Suprapubic skin (tissue), 4 donors: ENCODE measurements around the gene CD47. TPM values are rescaled to one million over a fixed set of nuclear protein-coding genes. Genes with fewer than 3 reads are reported as not detected.

Source experiments
- DNase-seq, 2 donors: peaks; one replicate each; pipeline ENCODE4 v3.0.0-alpha.2; 2019; ENCODE audit warnings: low spot score in 2 of 2
- H3K27ac ChIP-seq: fragments of 200-600 bp; sonication (generic); one replicate; pipeline ENCODE4 v1.5.1; 2019
- H3K27me3 ChIP-seq: fragments of 200-600 bp; sonication (generic); one replicate; pipeline ENCODE4 v1.5.1; 2019
- H3K36me3 ChIP-seq: fragments of 200-600 bp; sonication (generic); one replicate; pipeline ENCODE4 v1.5.1; 2019
- H3K4me1 ChIP-seq: fragments of 200-600 bp; sonication (generic); one replicate; pipeline ENCODE4 v1.5.1; 2019
- H3K4me3 ChIP-seq: fragments of 200-600 bp; sonication (generic); one replicate; pipeline ENCODE4 v1.5.1; 2019; ENCODE audit warnings: mild to moderate bottlenecking
- H3K9me3 ChIP-seq: fragments of 200-600 bp; sonication (generic); one replicate; pipeline ENCODE4 v1.5.1; 2019
- CTCF ChIP-seq, 2 donors: fragments of 200-600 bp in 1 of 2; fragments of 450-650 bp in 1 of 2; sonication (generic) in 1 of 2; IDR thresholded peaks; one replicate each; pipeline ENCODE4 v1.5.1; 2016 to 2019; ENCODE audit warnings: antibody characterized with exemption in 2 of 2, mild to moderate bottlenecking in 1 of 2, moderate library complexity in 1 of 2
- EP300 ChIP-seq: sonication (generic); formaldehyde crosslinking; IDR thresholded peaks from one replicate; pipeline ENCODE4 v1.6.1; 2017; ENCODE audit warnings: antibody characterized with exemption
- POLR2A ChIP-seq, 2 donors: fragments of 450-650 bp; IDR thresholded peaks; one replicate each; pipeline ENCODE4 v1.6.1; 2017; ENCODE audit warnings: antibody characterized with exemption in 2 of 2, mild to moderate bottlenecking in 2 of 2, moderate library complexity in 2 of 2
- POLR2AphosphoS5 ChIP-seq, 3 donors: sonication (generic); formaldehyde crosslinking; IDR thresholded peaks; one replicate each; pipeline ENCODE4 v1.6.1; 2017; ENCODE audit warnings: antibody characterized with exemption in 3 of 3
- WGBS: methylation state at CpG from one replicate; pipeline ENCODE4 v1.1.5; 2018; 5-methylcytosine and 5-hydroxymethylcytosine counted together
- total RNA-seq, 4 donors: library from RNA; depleted of rRNA; stranded (reverse); fragments of >200 nt; gene quantifications; one replicate each; pipeline ENCODE4 v1.1.0, GENCODE V29; 2016

CD47 gene
- total RNA-seq, 4 donors from 2014 or later: 37.8 to 94.4 (median 41.8) TPM

GRCh38 chr3:108062051-108062450, 28.8 kb downstream of the CD47 start:
- no peaks in the 10 kb centered on the region for H3K9me3 ChIP-seq
- peaks cover 26% of the 10 kb centered on the region for H3K36me3 ChIP-seq
- no peak overlapping the region for H3K27ac ChIP-seq
- DNase-seq: no peak
- H3K27me3 ChIP-seq: no peaks in the 10 kb centered on the region
- H3K4me1 ChIP-seq: no peaks in the 10 kb centered on the region
- 95% methylated on average over 1 of the region's 1 CpG for WGBS
- TF ChIP-seq EP300 (no peak), POLR2AphosphoS5 (IDR thresholded peaks at IDR 0.05) (no peak), POLR2A (IDR thresholded peaks at IDR 0.05) (no peak), CTCF (IDR thresholded peaks at IDR 0.05) (no peak)
- no peak overlapping the region for H3K4me3 ChIP-seq

GRCh38 chr3:108060331-108060730, 30.5 kb downstream of the CD47 start:
- H3K4me1 ChIP-seq: no peaks in the 10 kb centered on the region
- H3K27ac ChIP-seq: no peak overlapping the region
- peaks cover 28% of the 10 kb centered on the region for H3K36me3 ChIP-seq
- no peak overlapping the region for H3K4me3 ChIP-seq
- DNase-seq: no peak
- 82% methylated on average over 3 of the region's 3 CpGs for WGBS
- no peaks in the 10 kb centered on the region for H3K9me3 ChIP-seq
- no peaks in the 10 kb centered on the region for H3K27me3 ChIP-seq
- no peak for TF ChIP-seq POLR2AphosphoS5 (IDR thresholded peaks at IDR 0.05)
- TF ChIP-seq POLR2A (IDR thresholded peaks at IDR 0.05): no peak
- TF ChIP-seq CTCF (IDR thresholded peaks at IDR 0.05): no peak
- TF ChIP-seq EP300: no peak

GRCh38 chr3:108055931-108056330, 34.9 kb downstream of the CD47 start:
- Histone ChIP-seq H3K27me3 (no peaks in the 10 kb centered on the region), H3K4me1 (peaks cover 4% of the 10 kb centered on the region), H3K36me3 (peaks cover 36% of the 10 kb centered on the region), H3K4me3 (no peak overlapping the region), H3K9me3 (no peaks in the 10 kb centered on the region), H3K27ac (no peak overlapping the region)
- TF ChIP-seq CTCF (IDR thresholded peaks at IDR 0.05) (no peak), POLR2AphosphoS5 (IDR thresholded peaks at IDR 0.05) (no peak), POLR2A (IDR thresholded peaks at IDR 0.05) (no peak)
- WGBS: 98% methylated on average over 3 of the region's 3 CpGs
- no peak for DNase-seq

GRCh38 chr3:108054935-108055334, 35.9 kb downstream of the CD47 start:
- TF ChIP-seq EP300 (no peak), POLR2AphosphoS5 (IDR thresholded peaks at IDR 0.05) (no peak), POLR2A (IDR thresholded peaks at IDR 0.05) (no peak), CTCF (IDR thresholded peaks at IDR 0.05) (no peak)
- no peaks in the 10 kb centered on the region for H3K27me3 ChIP-seq
- no peaks in the 10 kb centered on the region for H3K9me3 ChIP-seq
- peaks cover 4% of the 10 kb centered on the region for H3K4me1 ChIP-seq
- no peak overlapping the region for H3K27ac ChIP-seq
- no peak for DNase-seq
- H3K36me3 ChIP-seq: peaks cover 36% of the 10 kb centered on the region
- no peak overlapping the region for H3K4me3 ChIP-seq
- 92% methylated on average over 2 of the region's 2 CpGs for WGBS

GRCh38 chr3:108053483-108053882, 37.3 kb downstream of the CD47 start:
- peaks cover 29% of the 10 kb centered on the region for H3K36me3 ChIP-seq
- 100% methylated on average over 2 of the region's 2 CpGs for WGBS
- no peaks in the 10 kb centered on the region for H3K27me3 ChIP-seq
- H3K9me3 ChIP-seq: no peaks in the 10 kb centered on the region
- no peak for TF ChIP-seq EP300
- no peak overlapping the region for H3K4me3 ChIP-seq
- no peak for DNase-seq
- no peak overlapping the region for H3K27ac ChIP-seq
- H3K4me1 ChIP-seq: peaks cover 4% of the 10 kb centered on the region

- 58% methylated on average over 3 of the region's 3 CpGs for WGBS
- TF ChIP-seq EP300: no peak
- TF ChIP-seq POLR2AphosphoS5 (IDR thresholded peaks at IDR 0.05): no peak
- TF ChIP-seq CTCF (IDR thresholded peaks at IDR 0.05): no peak
- TF ChIP-seq POLR2A (IDR thresholded peaks at IDR 0.05): no peak
- Histone ChIP-seq H3K27ac (no peak overlapping the region), H3K4me3 (no peak overlapping the region), H3K9me3 (no peaks in the 10 kb centered on the region), H3K36me3 (peaks cover 26% of the 10 kb centered on the region), H3K4me1 (peaks cover 4% of the 10 kb centered on the region), H3K27me3 (no peaks in the 10 kb centered on the region)
- no peak for DNase-seq
Measured at GRCh38 chr3:108053067-108053466, 37.8 kb downstream of the CD47 start.
